ENCODE data around the gene PDE4D.

DNA sequence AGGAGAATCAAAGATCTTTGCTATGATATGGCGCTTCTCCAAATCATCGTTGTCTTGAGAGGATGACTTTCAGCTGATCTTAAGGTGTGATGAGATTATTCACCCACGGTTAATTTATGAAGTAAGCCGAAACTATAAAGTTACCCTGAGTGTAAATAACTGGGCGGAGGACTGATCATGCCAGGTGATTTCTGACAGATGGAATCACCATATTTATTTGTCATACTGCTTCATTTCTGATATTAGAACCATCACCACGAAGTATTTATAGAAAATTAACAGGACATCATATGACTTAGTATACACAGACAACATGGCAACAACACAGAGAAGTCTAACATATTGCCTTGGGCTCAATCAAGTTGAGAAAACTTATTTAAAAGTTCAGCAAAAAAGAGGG lies 708.8 kb downstream of the PDE4D start:
- TF ChIP-seq, protein P1, sequence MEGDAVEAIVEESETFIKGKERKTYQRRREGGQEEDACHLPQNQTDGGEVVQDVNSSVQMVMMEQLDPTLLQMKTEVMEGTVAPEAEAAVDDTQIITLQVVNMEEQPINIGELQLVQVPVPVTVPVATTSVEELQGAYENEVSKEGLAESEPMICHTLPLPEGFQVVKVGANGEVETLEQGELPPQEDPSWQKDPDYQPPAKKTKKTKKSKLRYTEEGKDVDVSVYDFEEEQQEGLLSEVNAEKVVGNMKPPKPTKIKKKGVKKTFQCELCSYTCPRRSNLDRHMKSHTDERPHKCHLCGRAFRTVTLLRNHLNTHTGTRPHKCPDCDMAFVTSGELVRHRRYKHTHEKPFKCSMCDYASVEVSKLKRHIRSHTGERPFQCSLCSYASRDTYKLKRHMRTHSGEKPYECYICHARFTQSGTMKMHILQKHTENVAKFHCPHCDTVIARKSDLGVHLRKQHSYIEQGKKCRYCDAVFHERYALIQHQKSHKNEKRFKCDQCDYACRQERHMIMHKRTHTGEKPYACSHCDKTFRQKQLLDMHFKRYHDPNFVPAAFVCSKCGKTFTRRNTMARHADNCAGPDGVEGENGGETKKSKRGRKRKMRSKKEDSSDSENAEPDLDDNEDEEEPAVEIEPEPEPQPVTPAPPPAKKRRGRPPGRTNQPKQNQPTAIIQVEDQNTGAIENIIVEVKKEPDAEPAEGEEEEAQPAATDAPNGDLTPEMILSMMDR (IDR thresholded peaks at IDR 0.05; ENCODE audit: insufficient read depth, low read length): no peak
- TF ChIP-seq GABPA (IDR thresholded peaks at IDR 0.05; ENCODE audit: low read depth) (no peak), POLR2AphosphoS5 (IDR thresholded peaks at IDR 0.05; ENCODE audit: low read depth) (no peak), SPI1 (IDR thresholded peaks at IDR 0.05; ENCODE audit: borderline replicate concordance, low read depth) (no peak)
- TF ChIP-seq, protein P2, sequence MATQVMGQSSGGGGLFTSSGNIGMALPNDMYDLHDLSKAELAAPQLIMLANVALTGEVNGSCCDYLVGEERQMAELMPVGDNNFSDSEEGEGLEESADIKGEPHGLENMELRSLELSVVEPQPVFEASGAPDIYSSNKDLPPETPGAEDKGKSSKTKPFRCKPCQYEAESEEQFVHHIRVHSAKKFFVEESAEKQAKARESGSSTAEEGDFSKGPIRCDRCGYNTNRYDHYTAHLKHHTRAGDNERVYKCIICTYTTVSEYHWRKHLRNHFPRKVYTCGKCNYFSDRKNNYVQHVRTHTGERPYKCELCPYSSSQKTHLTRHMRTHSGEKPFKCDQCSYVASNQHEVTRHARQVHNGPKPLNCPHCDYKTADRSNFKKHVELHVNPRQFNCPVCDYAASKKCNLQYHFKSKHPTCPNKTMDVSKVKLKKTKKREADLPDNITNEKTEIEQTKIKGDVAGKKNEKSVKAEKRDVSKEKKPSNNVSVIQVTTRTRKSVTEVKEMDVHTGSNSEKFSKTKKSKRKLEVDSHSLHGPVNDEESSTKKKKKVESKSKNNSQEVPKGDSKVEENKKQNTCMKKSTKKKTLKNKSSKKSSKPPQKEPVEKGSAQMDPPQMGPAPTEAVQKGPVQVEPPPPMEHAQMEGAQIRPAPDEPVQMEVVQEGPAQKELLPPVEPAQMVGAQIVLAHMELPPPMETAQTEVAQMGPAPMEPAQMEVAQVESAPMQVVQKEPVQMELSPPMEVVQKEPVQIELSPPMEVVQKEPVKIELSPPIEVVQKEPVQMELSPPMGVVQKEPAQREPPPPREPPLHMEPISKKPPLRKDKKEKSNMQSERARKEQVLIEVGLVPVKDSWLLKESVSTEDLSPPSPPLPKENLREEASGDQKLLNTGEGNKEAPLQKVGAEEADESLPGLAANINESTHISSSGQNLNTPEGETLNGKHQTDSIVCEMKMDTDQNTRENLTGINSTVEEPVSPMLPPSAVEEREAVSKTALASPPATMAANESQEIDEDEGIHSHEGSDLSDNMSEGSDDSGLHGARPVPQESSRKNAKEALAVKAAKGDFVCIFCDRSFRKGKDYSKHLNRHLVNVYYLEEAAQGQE (IDR thresholded peaks at IDR 0.05; ENCODE audit: insufficient replicate concordance, low read depth): no peak
